Spleen (tissue), 7 donors: ENCODE measurements around the gene UBTF.

ENCODE experiments used
- POLR2A ChIP-seq, 3 donors: fragments of 450-650 bp; IDR thresholded peaks; one replicate each; pipeline ENCODE4 v1.5.1; 2017; ENCODE audit warnings: antibody characterized with exemption in 3 of 3, mild to moderate bottlenecking in 1 of 3
- TF ChIP-seq, protein P1 (sequence below), 11 experiments: fragments of 200-600 bp in 7 of 11; fragments of 450-650 bp in 4 of 11; sonication (generic) in 4 of 11; IDR thresholded peaks in 8 of 11; conservative IDR thresholded peaks in 3 of 11; 1 replicate in 7 of 11; 2 replicates in 4 of 11; pipeline versions ENCODE4 v1.4.0 to v1.8.0; 2016 to 2021; ENCODE audit warnings: antibody characterized with exemption in 11 of 11, inconsistent platforms in 4 of 11, mild to moderate bottlenecking in 1 of 11
- donor health status: DM: no; HTN: no; CAD: no; lungs with moderate emphysema.
- donor health status: DM: no; HTN: no; CAD: no.
- donor health status: DM: no; HTN: no; CAD: no.

GRCh38 chr17:44218344-44219107, 949 bp downstream of the UBTF start:
- TF ChIP-seq, protein P1, sequence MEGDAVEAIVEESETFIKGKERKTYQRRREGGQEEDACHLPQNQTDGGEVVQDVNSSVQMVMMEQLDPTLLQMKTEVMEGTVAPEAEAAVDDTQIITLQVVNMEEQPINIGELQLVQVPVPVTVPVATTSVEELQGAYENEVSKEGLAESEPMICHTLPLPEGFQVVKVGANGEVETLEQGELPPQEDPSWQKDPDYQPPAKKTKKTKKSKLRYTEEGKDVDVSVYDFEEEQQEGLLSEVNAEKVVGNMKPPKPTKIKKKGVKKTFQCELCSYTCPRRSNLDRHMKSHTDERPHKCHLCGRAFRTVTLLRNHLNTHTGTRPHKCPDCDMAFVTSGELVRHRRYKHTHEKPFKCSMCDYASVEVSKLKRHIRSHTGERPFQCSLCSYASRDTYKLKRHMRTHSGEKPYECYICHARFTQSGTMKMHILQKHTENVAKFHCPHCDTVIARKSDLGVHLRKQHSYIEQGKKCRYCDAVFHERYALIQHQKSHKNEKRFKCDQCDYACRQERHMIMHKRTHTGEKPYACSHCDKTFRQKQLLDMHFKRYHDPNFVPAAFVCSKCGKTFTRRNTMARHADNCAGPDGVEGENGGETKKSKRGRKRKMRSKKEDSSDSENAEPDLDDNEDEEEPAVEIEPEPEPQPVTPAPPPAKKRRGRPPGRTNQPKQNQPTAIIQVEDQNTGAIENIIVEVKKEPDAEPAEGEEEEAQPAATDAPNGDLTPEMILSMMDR (IDR thresholded peaks at IDR 0.05 in 8 of 11, conservative IDR thresholded peaks at IDR 0.05 in 3 of 11) = peak; percentile 21 to 93 (median 77)
- TF ChIP-seq POLR2A (IDR thresholded peaks at IDR 0.05) = peak in 1 of 3 donors; percentile 53
